Activated CD4-positive, alpha-beta T cell treated with anti-CD3 and anti-CD28 coated beads, Interleukin-2, amount 50 U/mL, for 16 hours (primary cell): ENCODE results near the gene PLCG2.

Experiments used
- DNase-seq: peaks from one replicate; pipeline ENCODE4 v3.0.0-alpha.2; 2020

PLCG2 gene

DNA sequence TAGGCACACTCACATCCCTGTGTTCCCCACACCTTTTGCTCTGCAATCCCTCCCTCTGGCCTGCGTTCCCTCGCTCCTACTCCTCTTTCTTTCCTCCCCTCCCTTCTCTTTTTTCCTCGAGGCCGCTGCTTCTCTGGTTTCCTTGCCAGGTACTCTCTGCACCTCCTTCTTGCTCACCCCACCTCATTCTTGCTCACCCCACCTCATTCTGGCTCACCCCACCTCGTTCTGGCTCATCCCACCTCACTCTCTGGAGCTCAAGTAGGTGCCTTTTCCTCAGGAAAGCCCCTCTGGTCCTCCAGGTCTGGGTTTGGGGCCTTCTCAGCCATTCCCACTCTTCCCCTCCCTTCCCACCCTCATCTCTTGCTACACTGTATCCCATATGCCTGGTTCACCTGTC lies 103.5 kb downstream of the PLCG2 start:
- DNase-seq = no peak

DNA sequence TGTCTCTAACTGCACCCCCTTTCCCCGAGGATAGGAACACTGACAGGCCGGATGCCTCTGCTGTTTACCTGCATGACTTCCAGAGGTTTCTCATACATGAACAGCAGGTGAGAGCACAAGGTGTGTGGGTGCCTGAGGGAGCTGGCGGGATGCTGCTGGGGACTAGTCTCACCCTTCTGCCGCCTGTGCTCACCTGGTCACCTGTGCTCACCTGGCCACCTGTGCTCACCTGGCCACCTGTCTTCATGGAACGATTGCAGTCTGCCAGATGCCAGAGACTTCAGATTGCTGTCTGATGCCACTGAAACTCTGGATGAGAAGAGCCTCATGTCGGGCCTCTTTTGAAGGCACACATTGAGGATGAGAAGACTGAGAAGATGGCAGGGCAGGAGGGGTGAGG lies 104.1 kb downstream of the PLCG2 start:
- DNase-seq = no peak

- DNase-seq = peak; percentile 37
Measured at GRCh38 chr16:81885976-81886586, 107.0 kb downstream of the PLCG2 start.

GRCh38 chr16:81888520-81889394 lies 109.7 kb downstream of the PLCG2 start:
- DNase-seq = no peak

DNA sequence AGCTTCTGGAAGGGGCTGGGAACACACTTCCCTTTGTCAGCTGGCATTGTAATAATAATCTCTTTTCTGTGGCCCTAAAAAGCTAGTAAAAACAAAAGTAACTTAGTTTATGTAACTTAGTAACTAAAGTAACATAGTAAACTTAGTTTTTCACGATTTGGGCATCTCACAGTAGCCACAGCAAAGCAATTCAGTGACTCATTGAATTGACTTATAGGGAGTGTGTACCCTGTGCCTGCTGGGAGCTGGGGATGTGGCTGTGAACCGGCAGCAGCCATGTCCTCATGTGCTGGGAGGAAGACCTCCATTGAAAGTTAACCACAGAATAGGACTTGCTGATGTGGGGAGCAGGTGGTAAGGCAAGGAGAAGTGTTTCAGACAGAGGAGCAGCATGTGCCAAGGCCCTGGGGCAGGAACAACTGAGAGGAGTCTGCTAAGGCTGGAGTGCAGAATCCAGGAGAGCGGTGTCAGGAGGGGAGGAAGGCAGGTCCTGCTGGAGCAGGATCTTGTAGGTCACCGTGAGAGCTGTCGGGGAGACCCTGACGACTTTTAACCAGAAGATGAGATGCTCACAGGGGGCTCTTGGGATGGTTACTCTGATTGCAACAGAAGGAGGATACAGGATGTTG lies 112.8 kb downstream of the PLCG2 start:
- DNase-seq = no peak

GRCh38 chr16:81894592-81894991 lies 115.5 kb downstream of the PLCG2 start:
- DNase-seq = no peak

GRCh38 chr16:81896902-81897301 lies 117.8 kb downstream of the PLCG2 start:
- no peak for DNase-seq

GRCh38 chr16:81899601-81900000 lies 120.5 kb downstream of the PLCG2 start:
- no peak for DNase-seq

GRCh38 chr16:81900014-81900413 lies 120.9 kb downstream of the PLCG2 start:
- no peak for DNase-seq

DNA sequence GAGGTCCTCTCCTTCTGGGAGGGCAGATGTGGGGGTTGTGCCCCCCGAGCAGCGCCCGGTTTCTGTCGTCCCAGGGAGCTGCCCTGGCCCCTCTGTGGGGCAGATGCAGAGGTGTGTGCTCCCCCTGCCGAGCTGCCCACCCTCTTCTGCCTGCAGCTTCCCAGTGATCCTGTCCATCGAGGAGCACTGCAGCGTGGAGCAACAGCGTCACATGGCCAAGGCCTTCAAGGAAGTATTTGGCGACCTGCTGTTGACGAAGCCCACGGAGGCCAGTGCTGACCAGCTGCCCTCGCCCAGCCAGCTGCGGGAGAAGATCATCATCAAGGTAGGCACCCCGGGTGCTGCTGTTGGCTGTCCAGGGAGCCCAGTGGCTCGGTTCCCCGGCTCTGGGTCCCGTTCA lies 121.4 kb downstream of the PLCG2 start:
- DNase-seq = no peak

GRCh38 chr16:81901484-81901883 lies 122.4 kb downstream of the PLCG2 start:
- DNase-seq = no peak

GRCh38 chr16:81902025-81902424 lies 122.9 kb downstream of the PLCG2 start:
- DNase-seq = no peak

GRCh38 chr16:81904320-81904719 lies 125.2 kb downstream of the PLCG2 start:
- no peak for DNase-seq

- DNase-seq = no peak
Measured at GRCh38 chr16:81905277-81905676, 126.2 kb downstream of the PLCG2 start.

DNA sequence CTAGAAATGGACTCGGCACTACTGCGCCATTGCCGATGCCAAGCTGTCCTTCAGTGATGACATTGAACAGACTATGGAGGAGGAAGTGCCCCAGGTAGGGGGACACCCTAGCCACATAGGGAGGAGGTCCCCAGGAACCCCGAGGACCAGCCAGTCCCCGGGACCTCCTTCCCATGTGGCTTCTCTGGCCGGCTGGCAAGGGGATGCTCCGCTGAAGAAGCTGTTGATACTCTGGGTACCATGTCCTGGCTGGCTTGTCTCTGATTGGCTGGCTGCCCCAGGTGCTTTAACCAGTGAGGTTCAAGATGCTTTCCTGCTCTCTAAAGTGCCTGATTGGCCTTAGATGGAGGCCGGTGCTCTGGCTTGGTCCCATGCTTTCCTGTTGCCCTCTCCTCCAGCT lies 128.6 kb downstream of the PLCG2 start:
- DNase-seq = no peak

GRCh38 chr16:81908466-81909262 lies 129.6 kb downstream of the PLCG2 start:
- DNase-seq = no peak

GRCh38 chr16:81910366-81910885 lies 131.3 kb downstream of the PLCG2 start:
- DNase-seq = no peak

DNA sequence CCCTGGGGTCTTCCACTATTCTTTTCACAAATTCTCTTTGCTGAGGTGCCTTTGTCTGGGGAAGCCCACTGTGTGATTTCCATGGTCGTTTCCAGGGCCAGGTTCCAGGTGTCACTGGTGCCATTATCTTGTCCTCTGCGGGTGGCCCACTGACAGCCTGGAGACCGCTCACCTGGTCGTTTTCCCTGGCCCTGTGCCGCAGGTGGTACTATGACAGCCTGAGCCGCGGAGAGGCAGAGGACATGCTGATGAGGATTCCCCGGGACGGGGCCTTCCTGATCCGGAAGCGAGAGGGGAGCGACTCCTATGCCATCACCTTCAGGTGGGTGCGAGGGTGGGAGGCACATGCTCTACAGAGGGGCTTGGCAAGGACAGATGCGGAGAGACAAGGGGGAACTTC lies 133.3 kb downstream of the PLCG2 start:
- no peak for DNase-seq

GRCh38 chr16:81913222-81913621 lies 134.1 kb downstream of the PLCG2 start:
- DNase-seq = no peak

- no peak for DNase-seq
Measured at GRCh38 chr16:81917375-81917774, 138.3 kb downstream of the PLCG2 start.

DNA sequence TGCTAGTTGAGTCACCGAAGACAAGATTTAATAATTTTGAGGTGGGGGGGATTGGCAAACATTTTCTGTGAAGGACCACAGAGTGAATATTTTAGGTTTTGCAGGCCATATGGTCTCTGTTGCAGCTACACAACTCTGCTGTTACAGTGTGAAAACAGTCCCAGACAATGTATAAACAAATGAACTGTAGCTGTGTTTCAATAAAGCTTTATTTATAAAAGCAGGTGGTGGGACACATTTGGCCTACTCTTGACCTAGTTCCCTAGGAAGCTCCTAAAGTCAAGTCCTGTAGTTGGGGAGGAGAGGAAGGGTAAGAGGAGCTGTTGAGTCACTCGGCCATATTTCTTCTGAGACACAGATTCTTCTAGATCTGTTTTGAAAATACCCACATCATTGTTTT lies 139.8 kb downstream of the PLCG2 start:
- DNase-seq = no peak

DNA sequence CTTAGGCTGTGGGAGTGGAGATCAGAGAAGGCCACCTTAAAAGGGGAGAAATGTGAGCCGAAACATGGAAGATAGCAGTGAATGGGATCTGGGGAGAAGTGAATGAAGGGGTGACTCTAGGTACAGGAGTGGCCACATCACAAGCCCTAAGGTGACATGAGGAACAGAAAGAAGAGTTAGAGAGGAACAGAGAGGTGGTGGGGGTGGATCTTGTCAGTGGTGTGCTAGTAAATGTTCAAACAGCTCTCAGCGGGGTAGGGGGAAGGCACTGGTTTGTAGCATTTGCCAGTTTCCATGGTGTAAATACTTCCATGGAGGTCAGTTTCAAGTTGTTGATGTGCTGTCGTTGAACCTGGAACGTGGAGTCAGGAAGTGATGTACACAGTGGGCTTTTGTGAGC lies 141.4 kb downstream of the PLCG2 start:
- DNase-seq = no peak
